ENCODE results near the gene FGGY. TPM values are rescaled to one million over a fixed set of nuclear protein-coding genes. Genes with fewer than 3 reads are reported as not detected.
"Not testable (repeated sequence)": the region's sequence is repeated elsewhere in the genome, so short reads cannot be mapped to it uniquely, and the experiment has no call there.

Gene FGGY
- total RNA-seq, 2 donors from 2014 or later: 14.1 to 14.8 TPM

DNA sequence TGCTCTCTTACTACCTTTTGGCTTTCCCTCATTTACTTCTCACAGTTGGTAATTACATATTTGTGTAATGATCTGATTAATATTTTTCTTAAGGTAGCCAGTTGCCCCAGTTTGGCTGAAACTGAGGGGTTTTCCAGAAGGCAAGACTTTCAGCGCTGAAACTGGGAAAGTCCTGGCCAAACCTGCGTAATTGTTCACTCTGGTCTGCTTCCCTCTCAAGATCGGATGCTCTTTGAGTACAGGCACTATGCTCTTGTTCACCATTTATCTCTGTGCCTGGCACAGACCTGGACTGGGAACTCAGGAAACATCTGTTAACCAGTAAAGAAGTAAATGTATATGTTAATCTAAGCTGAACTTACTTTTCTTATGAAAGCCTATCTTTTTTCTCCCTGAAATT is 308.3 kb downstream of the FGGY start:
- no peak overlapping the region for H3K27ac Mint-ChIP-seq
- H3K27me3 ChIP-seq (ENCODE audit: control insufficient read depth, insufficient read depth, low read length, poor library complexity, severe bottlenecking): no peaks in the 10 kb centered on the region
- no peaks in the 10 kb centered on the region for H3K4me1 ChIP-seq (ENCODE audit: control insufficient read depth, insufficient read depth, low read length)
- peaks cover 18% of the 10 kb centered on the region for H3K9me3 Mint-ChIP-seq
- H3K4me1 Mint-ChIP-seq: no peaks in the 10 kb centered on the region
- no peak overlapping the region for H3K4me3 Mint-ChIP-seq
- TF ChIP-seq, protein P1, sequence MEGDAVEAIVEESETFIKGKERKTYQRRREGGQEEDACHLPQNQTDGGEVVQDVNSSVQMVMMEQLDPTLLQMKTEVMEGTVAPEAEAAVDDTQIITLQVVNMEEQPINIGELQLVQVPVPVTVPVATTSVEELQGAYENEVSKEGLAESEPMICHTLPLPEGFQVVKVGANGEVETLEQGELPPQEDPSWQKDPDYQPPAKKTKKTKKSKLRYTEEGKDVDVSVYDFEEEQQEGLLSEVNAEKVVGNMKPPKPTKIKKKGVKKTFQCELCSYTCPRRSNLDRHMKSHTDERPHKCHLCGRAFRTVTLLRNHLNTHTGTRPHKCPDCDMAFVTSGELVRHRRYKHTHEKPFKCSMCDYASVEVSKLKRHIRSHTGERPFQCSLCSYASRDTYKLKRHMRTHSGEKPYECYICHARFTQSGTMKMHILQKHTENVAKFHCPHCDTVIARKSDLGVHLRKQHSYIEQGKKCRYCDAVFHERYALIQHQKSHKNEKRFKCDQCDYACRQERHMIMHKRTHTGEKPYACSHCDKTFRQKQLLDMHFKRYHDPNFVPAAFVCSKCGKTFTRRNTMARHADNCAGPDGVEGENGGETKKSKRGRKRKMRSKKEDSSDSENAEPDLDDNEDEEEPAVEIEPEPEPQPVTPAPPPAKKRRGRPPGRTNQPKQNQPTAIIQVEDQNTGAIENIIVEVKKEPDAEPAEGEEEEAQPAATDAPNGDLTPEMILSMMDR (conservative IDR thresholded peaks at IDR 0.05): no peak
- no peak overlapping the region for H3K9ac ChIP-seq (ENCODE audit: extremely low read depth, low read length, poor library complexity, severe bottlenecking)
- H3K27me3 Mint-ChIP-seq (ENCODE audit: insufficient read depth): no peaks in the 10 kb centered on the region
- H3K4me3 ChIP-seq (ENCODE audit: low read length): no peak overlapping the region
- H3K36me3 ChIP-seq (ENCODE audit: control insufficient read depth, insufficient read depth, low read length): no peaks in the 10 kb centered on the region
- 96 to 100% methylated on average over 3 of the region's 3 CpGs for WGBS, 2 experiments (ENCODE audit: insufficient coverage in 1 of 2, insufficient read length in 1 of 2)
- H3K27ac ChIP-seq (ENCODE audit: low read depth, low read length): no peak overlapping the region
- H3K9me3 ChIP-seq (ENCODE audit: control insufficient read depth, low read length): peaks cover under 1% of the 10 kb centered on the region
- peaks cover 22% of the 10 kb centered on the region for H3K36me3 Mint-ChIP-seq (ENCODE audit: low read depth)
- no peak for DNase-seq

DNA sequence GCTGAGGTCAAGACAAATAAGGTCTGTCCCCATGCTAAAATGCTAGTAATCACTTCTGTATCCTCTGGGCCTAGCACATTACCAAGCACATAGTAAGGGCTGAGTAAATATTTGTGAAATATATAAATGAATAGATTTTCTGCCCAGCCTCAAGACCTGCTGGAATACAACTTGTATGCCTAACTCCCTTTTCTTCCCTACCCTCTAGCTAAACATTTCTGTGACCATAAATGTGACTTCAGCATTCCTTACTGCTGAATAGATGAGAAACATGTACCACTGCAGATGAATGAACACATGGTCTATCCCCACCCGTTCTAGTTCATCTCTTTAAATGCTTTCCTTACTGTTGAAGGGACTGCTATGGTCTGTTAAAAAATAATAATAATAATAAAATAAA is 308.9 kb downstream of the FGGY start:
- no peaks in the 10 kb centered on the region for H3K27me3 Mint-ChIP-seq (ENCODE audit: insufficient read depth)
- H3K4me1 ChIP-seq (ENCODE audit: control insufficient read depth, insufficient read depth, low read length): no peaks in the 10 kb centered on the region
- no peak for DNase-seq
- H3K36me3 ChIP-seq (ENCODE audit: control insufficient read depth, insufficient read depth, low read length): no peaks in the 10 kb centered on the region
- H3K27ac Mint-ChIP-seq: no peak overlapping the region
- no peak overlapping the region for H3K4me3 ChIP-seq (ENCODE audit: low read length)
- H3K27ac ChIP-seq (ENCODE audit: low read depth, low read length): no peak overlapping the region
- H3K9me3 Mint-ChIP-seq: peaks cover 24% of the 10 kb centered on the region
- no peaks in the 10 kb centered on the region for H3K4me1 Mint-ChIP-seq
- H3K36me3 Mint-ChIP-seq (ENCODE audit: low read depth): peaks cover 26% of the 10 kb centered on the region
- H3K9me3 ChIP-seq (ENCODE audit: control insufficient read depth, low read length): peaks cover 6% of the 10 kb centered on the region
- TF ChIP-seq, protein P1 (conservative IDR thresholded peaks at IDR 0.05): no peak
- no peaks in the 10 kb centered on the region for H3K27me3 ChIP-seq (ENCODE audit: control insufficient read depth, insufficient read depth, low read length, poor library complexity, severe bottlenecking)
- WGBS, 2 experiments (ENCODE audit: insufficient coverage in 1 of 2, insufficient read length in 1 of 2): 0% methylated on average over 1 of the region's 1 CpG; no CpG with 5 or more reads in 1 of the 2 experiments
- no peak overlapping the region for H3K9ac ChIP-seq (ENCODE audit: extremely low read depth, low read length, poor library complexity, severe bottlenecking)
- no peak overlapping the region for H3K4me3 Mint-ChIP-seq

DNA sequence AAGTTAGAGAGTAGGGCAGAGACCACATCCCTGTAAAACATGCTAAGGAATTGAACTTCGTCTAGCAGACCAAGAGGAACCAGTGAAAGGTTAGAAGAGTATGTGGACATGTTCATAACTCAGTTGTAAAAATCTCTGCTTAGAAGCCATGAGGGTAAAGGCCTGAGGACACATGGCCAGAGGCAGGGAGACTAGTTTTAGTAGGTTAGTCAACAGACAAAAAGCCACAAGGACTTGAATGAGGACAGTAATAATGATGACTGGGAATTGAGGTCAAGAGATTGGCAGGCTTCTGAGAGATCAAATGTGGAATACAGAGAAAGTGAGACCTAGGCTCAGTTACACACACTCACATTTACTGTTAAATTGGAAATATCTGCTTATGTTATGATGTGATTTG is 312.4 kb downstream of the FGGY start:
- H3K9me3 Mint-ChIP-seq: peaks cover 39% of the 10 kb centered on the region
- 83 to 89% methylated on average over 1 of the region's 1 CpG for WGBS, 2 experiments (ENCODE audit: insufficient coverage in 1 of 2, insufficient read length in 1 of 2)
- Histone ChIP-seq H3K4me1 (ENCODE audit: control insufficient read depth, insufficient read depth, low read length) (no peaks in the 10 kb centered on the region), H3K9me3 (ENCODE audit: control insufficient read depth, low read length) (peaks cover 10% of the 10 kb centered on the region), H3K36me3 (ENCODE audit: control insufficient read depth, insufficient read depth, low read length) (no peaks in the 10 kb centered on the region), H3K4me3 (ENCODE audit: low read length) (no peak overlapping the region), H3K27ac (ENCODE audit: low read depth, low read length) (no peak overlapping the region), H3K27me3 (ENCODE audit: control insufficient read depth, insufficient read depth, low read length, poor library complexity, severe bottlenecking) (no peaks in the 10 kb centered on the region), H3K9ac (ENCODE audit: extremely low read depth, low read length, poor library complexity, severe bottlenecking) (no peak overlapping the region)
- H3K27me3 Mint-ChIP-seq (ENCODE audit: insufficient read depth): no peaks in the 10 kb centered on the region
- peaks cover 37% of the 10 kb centered on the region for H3K36me3 Mint-ChIP-seq (ENCODE audit: low read depth)
- H3K27ac Mint-ChIP-seq: no peak overlapping the region
- no peak for DNase-seq
- TF ChIP-seq, protein P1 (conservative IDR thresholded peaks at IDR 0.05): no peak
- H3K4me3 Mint-ChIP-seq: no peak overlapping the region
- no peaks in the 10 kb centered on the region for H3K4me1 Mint-ChIP-seq

DNA sequence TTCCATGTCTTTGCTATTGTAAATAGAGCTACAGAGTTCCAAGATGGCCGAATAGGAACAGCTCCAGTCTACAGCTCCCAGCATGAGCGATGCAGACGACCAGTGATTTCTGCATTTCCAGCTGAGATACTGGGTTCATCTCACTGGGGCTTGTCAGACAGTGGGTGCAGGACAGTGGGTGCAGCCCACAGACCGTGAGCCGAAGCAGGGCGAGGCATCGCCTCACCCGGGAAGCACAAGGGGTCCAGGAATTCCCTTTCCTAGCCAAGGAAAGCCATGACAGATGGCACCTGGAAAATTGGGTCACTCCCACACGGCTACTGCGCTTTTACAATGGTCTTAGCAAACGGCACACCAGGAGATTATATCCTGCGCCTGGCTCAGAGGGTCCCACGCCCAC is 313.6 kb downstream of the FGGY start:
- not testable (repeated sequence) for H3K27me3 Mint-ChIP-seq (ENCODE audit: insufficient read depth); H3K27ac ChIP-seq (ENCODE audit: low read depth, low read length); H3K27ac Mint-ChIP-seq

More for the DNA sequence above, 313.6 kb downstream of the FGGY start:
- not testable (repeated sequence) for H3K9ac ChIP-seq (ENCODE audit: extremely low read depth, low read length, poor library complexity, severe bottlenecking); DNase-seq; H3K4me1 ChIP-seq (ENCODE audit: control insufficient read depth, insufficient read depth, low read length); H3K36me3 ChIP-seq (ENCODE audit: control insufficient read depth, insufficient read depth, low read length); H3K27me3 ChIP-seq (ENCODE audit: control insufficient read depth, insufficient read depth, low read length, poor library complexity, severe bottlenecking); H3K4me3 ChIP-seq (ENCODE audit: low read length); H3K4me1 Mint-ChIP-seq; H3K4me3 Mint-ChIP-seq
- peaks cover 44% of the 10 kb centered on the region for H3K9me3 Mint-ChIP-seq
- peaks cover 37% of the 10 kb centered on the region for H3K36me3 Mint-ChIP-seq (ENCODE audit: low read depth)
- WGBS, 2 experiments (ENCODE audit: insufficient coverage in 1 of 2, insufficient read length in 1 of 2): 92 to 94% methylated on average over 13 of the region's 13 CpGs
- peaks cover 10% of the 10 kb centered on the region for H3K9me3 ChIP-seq (ENCODE audit: control insufficient read depth, low read length)

Measured in endodermal cell (in vitro differentiated cells).